OCI-LY1 (cell line): ENCODE measurements around the gene SEL1L3.

Experiments
- CTCF ChIP-seq: fragments of 200-600 bp; sonication (generic), shearing (Covaris generic); IDR thresholded peaks from 2 replicates; pipeline ENCODE4 v1.5.1; 2017; ENCODE audit warnings: mild to moderate bottlenecking, antibody characterized with exemption, low read length, moderate library complexity, mixed read lengths
- EZH2 ChIP-seq: fragments of 200-600 bp; sonication (generic), shearing (Covaris generic); IDR thresholded peaks from 2 replicates; pipeline ENCODE4 v1.8.0; 2017; ENCODE audit warnings: borderline replicate concordance, mixed run types, mild to moderate bottlenecking, antibody characterized with exemption, low read length, moderate library complexity, mixed read lengths

GRCh38 chr4:25900310-25900709 lies 37.5 kb upstream of the SEL1L3 start:
- TF ChIP-seq CTCF (no peak), EZH2 (no peak)
